HG03103 (cell line): Measurements from ENCODE around the gene FSIP1.
A peak's percentile ranks its signal among the peaks of the same experiment; 100 is the strongest.

ENCODE experiments used
- ATAC-seq: cut with Tn5 transposase; IDR thresholded peaks from one replicate; pipeline ENCODE4 v1.9.1; 2021; ENCODE audit warnings: low read depth; ENCODE audit not compliant: unreplicated experiment

The FSIP1 gene

GRCh38 chr15:39586387-39587095 lies 196.1 kb downstream of the FSIP1 start:
- ATAC-seq = no peak

DNA sequence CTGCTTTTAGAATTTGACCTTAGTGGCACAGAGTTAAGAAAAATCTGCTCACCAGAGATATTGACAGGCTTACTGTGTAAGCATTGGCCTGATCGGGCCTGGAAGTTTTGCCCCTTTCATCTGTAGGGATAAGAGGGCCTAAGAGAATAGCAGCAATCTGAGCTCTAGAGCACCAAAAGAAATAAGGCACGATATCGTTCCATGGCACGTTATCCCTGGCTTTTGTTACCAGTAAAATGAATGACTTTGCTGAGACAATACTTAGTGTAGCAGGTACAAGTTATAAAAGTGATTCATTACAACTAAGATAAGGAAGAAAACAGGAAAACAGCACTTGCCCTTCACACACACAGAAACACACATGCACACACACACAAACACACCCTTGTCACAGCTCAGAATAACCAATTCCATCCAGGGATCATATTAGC lies 196.8 kb downstream of the FSIP1 start:
- ATAC-seq = no peak

DNA sequence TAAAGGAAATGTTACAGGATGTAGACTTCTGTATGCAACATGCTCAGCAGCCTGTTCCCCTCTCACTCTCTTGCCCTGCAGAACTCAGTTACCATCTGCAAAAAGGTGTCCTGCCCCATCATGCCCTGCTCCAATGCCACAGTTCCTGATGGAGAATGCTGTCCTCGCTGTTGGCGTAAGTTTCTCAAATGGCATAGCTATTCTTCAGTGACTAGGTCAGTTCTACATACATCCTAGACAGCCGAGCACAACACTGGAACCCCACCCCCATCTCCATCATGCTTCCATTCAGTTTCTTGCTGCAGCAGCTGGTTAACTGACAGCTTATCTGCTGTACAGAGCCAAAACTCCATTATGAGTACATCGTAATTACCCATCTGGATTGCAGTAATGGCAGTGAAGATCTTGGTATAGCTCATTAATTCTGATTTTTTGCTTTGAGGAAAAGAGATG lies 197.2 kb downstream of the FSIP1 start:
- no peak for ATAC-seq

DNA sequence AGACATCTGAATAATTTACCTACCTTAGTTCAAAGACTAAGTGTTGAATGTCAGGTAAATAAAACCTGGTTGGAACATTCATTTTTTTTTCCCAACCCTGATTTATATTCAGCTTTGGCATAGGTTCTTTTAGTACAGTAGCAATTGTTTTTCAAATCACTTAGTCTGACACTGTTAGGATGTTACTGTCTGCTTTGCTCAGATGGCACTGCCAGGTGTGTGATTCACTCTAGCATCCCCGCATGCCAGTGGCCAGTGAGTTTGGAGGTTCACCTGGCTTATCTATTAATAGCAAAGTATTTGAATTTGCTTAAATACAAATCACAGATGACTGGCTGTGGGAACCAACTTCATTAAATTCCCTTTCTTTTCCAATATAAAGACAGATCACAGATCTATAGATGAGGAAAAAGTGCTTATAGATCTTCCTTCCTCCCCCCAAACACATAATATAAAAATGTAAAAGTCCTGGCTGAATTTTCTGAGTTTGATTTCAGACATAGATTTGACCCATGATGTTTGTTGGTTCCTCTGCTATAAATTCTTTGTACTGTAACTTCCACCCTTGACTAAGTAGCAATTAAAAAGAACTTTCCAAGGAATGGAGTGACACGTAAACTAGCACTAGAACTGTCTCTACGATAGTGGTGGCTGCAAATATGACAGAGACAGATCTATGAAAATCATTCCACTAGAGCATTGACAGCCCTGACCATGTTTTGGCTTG lies 197.8 kb downstream of the FSIP1 start:
- ATAC-seq = no peak

DNA sequence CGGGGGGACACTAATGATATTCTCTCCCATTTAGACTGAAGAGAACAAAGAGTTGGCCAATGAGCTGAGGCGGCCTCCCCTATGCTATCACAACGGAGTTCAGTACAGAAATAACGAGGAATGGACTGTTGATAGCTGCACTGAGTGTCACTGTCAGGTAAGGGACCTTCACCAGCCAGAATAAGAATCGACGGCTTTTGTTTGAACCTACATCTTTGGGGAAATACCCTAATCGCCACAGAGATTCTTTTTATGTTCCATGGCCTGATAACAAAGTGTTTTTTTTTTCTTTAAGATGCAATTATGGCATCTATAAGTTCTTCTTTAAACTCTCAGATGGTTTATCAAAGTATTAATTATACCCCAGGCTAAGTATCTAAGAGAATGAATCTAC lies 198.4 kb downstream of the FSIP1 start:
- no peak for ATAC-seq

GRCh38 chr15:39583596-39584265 lies 198.9 kb downstream of the FSIP1 start:
- no peak for ATAC-seq

DNA sequence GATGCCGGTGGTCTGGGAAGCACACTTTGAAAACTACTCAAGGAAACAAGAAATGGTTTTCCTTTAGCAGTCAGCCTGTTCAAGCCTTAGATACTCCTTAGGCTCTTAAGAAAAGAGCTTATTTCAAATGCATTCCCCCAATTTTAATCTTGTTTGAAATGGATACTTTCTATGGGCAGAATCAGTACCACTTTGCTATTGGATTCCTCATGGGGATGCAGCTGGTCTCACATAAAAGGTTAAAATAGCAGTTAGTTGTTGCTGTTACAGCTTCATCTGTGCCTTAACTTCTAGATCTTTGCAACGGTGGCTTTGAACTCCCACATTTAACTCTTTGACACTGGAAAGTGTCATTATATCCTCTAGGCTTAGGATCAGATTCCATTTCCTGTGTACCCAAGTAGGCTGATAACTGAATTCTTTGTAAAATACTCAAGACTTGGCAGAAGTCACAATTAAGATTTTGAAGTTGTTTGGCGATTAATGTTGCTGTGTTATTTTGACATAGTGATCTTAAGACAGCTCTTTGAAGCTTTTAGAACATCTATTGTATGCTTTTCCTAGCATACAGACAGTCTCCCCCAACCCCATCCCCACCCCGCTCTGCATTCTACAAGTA lies 199.6 kb downstream of the FSIP1 start:
- no peak for ATAC-seq

DNA sequence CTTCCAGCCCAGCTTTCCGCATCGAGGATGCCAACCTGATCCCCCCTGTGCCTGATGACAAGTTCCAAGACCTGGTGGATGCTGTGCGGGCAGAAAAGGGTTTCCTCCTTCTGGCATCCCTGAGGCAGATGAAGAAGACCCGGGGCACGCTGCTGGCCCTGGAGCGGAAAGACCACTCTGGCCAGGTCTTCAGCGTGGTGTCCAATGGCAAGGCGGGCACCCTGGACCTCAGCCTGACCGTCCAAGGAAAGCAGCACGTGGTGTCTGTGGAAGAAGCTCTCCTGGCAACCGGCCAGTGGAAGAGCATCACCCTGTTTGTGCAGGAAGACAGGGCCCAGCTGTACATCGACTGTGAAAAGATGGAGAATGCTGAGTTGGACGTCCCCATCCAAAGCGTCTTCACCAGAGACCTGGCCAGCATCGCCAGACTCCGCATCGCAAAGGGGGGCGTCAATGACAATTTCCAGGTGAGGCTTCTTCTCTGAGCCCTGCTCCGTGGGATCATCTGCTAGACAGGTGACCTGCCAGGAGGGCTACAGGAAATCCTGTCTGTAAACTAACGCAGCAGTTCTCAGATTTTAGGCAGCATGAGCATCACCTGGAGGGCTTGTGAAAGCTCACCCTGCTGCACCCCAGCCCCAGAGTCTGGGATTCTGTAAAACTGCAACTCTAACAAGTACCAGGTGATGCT lies 200.2 kb downstream of the FSIP1 start:
- ATAC-seq = no peak

- ATAC-seq = no peak
Observed at GRCh38 chr15:39581793-39582285, 200.8 kb downstream of the FSIP1 start.

DNA sequence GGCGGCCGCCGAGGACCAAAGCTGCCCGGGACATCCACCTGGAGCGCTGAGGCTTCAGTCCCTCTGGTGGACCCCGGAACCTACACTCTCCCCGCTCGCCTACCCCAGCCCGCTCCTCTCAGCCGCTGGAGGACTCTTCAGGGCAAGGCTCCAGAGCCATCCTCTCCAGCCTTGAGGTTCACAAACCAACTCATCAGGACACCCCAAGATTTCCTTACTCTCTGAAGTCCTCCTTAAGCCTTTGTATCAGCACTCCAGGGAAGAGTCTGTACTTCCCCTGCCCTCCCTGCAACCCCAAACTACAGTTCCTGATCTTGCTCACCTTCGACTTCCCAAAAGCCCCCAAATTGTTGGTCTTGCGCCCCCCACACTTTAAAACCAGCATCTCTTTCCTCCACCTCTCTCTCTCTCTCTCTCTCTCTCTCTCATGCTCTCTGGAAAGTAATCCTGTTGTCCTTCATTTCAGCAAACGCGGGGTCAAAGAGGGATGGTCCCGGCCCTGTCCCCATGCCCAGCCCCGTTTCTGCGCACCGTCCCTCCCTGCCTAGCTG lies 201.3 kb downstream of the FSIP1 start:
- no peak for ATAC-seq

DNA sequence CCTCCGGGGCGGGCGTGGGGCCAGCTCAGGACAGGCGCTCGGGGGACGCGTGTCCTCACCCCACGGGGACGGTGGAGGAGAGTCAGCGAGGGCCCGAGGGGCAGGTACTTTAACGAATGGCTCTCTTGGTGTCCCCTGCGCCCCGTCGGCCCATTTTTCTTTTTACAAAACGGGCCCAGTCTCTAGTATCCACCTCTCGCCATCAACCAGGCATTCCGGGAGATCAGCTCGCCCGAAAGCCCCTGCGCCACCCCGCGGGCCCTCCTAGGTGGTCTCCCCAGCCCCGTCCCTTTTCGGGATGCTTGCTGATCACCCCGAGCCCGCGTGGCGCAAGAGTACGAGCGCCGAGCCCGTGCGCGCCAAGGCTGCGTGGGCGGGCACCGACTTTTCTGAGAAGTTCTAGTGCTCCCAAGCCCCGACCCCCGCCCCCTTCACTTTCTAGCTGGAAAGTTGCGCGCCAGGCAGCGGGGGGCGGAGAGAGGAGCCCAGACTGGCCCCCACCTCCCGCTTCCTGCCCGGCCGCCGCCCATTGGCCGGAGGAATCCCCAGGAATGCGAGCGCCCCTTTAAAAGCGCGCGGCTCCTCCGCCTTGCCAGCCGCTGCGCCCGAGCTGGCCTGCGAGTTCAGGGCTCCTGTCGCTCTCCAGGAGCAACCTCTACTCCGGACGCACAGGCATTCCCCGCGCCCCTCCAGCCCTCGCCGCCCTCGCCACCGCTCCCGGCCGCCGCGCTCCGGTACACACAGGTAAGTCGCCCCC lies 202.0 kb downstream of the FSIP1 start, which contains the start of gene THBS1:
TSS of gene THBS1 (plus strand) at position 595 of the 757 bp plus-strand sequence. CDS start 779 bp downstream, outside the sequence.
- no peak for ATAC-seq

DNA sequence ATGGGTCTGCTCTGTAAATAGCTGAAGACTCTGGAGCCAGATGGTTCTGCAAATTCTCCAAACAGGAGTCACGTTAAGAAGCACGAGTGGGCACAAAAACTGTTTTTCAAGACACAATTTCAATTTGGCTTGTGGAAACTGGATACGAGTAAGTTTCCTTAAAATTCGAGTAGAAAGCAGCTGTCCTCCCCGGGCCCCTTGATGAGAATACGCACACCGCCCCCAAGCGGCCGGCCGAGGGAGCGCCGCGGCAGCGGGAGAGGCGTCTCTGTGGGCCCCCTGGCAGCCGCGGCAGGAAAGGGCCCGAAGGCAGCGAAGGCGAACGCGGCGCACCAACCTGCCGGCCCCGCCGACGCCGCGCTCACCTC lies 202.5 kb downstream of the FSIP1 start:
- peak; percentile 86 for ATAC-seq

GRCh38 chr15:39579487-39580116 lies 203.0 kb downstream of the FSIP1 start:
- no peak for ATAC-seq

DNA sequence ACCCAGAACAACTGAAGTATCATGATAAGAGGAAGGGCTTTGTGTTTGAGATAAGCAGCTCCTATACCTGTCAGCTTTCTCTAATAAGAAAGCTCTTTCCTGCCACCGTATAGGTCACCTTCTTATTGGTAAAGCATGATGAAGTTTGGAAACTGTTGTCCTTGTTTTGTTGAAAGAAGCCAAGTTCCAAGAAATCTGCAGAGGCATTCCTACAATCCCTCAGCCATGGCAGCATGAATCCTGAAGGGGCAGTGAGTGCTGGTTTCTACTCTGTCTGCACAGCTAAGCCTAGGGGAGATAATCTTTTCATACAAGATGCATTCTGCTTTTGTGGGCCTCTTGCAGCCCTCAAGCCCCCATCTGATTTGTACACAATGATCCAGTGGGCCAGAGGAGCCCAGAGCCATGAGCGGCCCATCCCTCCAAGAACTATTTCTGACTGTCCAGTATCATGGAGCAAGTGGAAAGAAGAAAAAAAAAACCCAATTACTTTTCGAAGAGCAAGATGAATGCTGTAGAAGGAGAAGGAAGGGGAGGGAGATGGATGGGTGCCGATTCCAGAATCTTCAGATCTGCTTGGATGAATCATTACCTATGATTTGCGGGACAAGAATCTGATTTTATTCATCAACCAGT lies 203.7 kb downstream of the FSIP1 start:
- no peak for ATAC-seq

DNA sequence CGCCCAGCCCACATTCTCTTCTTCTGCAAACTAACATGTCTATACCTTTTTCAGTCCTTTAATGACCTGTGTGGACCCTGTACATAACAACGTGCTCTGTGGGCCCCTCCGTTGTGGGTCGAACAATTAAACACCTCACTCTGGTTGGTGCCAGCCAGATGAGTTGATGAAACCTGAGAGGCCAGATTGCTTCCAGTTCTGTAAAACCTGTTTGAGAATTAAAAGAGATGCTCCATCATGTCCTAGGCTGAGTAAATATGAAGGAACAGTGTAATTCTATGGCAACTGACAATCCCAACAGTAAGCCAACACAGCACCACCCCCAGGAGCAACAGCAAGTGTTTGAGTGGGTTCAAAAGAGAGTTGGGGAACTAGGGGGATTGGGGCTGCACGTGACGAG lies 207.5 kb downstream of the FSIP1 start:
- no peak for ATAC-seq

DNA sequence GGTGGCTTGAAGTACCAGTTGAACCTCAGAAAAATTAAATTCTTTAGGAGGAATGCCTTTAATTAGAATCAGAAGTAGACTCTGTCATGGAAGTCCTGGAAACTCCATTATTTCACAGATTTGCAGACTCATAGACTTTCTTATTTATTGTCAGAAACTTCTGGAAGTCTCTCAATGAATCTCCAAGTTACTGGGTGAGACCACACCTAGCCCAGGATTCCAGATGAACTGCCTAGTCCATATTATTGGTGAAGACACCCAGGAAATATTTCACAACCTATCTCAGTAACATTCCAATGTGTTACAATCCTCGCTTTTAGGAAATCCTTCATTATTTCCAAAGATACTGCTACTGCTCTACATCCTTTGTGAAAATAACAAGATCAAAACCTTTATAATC lies 208.2 kb downstream of the FSIP1 start:
- no peak for ATAC-seq

- no peak for ATAC-seq
Observed at GRCh38 chr15:39573844-39574243, 208.8 kb downstream of the FSIP1 start.

DNA sequence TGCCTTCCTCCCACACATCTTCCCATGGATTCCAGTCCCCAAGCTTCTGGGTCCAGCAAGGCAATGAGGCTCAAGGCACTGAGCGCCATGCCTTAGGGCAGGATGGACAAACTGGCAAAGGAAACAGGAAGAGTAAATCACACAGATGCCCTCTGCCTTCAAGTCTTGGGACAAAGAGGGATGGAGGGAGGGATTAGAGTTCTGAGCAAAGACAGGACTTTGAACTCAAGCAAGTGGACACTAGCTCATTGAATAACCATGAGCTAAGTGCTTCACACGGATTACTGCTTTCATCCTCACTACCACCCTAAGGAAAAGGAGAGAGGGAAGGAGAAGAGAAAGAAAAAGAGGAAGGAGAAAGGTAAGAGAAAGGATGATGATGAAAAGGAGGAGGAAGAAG lies 209.4 kb downstream of the FSIP1 start:
- ATAC-seq = no peak
